Activated T-cell treated with anti-CD3 and anti-CD28 coated beads, Interleukin-2, amount 50 U/mL, for 1 hour (primary cell): ENCODE measurements around the gene H1-8.
"Not testable (repeated sequence)": the region's sequence is repeated elsewhere in the genome, so short reads cannot be mapped to it uniquely, and the experiment has no call there.

Experiments used
- DNase-seq: peaks from one replicate; pipeline ENCODE4 v3.0.0-alpha.2; 2020

H1-8 gene

GRCh38 chr3:129543156-129543790 is at the start of gene H1-8:
Gene H1-8, plus strand, starts transcription at chr3:129543175. Its CDS starts 44 bp downstream, at chr3:129543219.
- no peak for DNase-seq

- no peak for DNase-seq
Measured at GRCh38 chr3:129493206-129493605, 49.8 kb upstream of the H1-8 start.

GRCh38 chr3:129494499-129494898 is 48.5 kb upstream of the H1-8 start:
- not testable (repeated sequence) for DNase-seq

- not testable (repeated sequence) for DNase-seq
Measured at GRCh38 chr3:129495006-129495639, 47.9 kb upstream of the H1-8 start.

GRCh38 chr3:129497876-129498275 is 45.1 kb upstream of the H1-8 start:
- not testable (repeated sequence) for DNase-seq

GRCh38 chr3:129498603-129499488 is 44.1 kb upstream of the H1-8 start:
- not testable (repeated sequence) for DNase-seq

- not testable (repeated sequence) for DNase-seq
Measured at GRCh38 chr3:129499604-129500333, 43.2 kb upstream of the H1-8 start.

- DNase-seq, result no peak
Measured at GRCh38 chr3:129500334-129500658, 42.7 kb upstream of the H1-8 start.

- no peak for DNase-seq
Measured at GRCh38 chr3:129501630-129502029, 41.3 kb upstream of the H1-8 start.

- no peak for DNase-seq
Measured at GRCh38 chr3:129502641-129503408, 40.1 kb upstream of the H1-8 start.

- no peak for DNase-seq
Measured at GRCh38 chr3:129503471-129504291, 39.3 kb upstream of the H1-8 start.

GRCh38 chr3:129504471-129505100 is 38.4 kb upstream of the H1-8 start:
- DNase-seq, result no peak

GRCh38 chr3:129505341-129505740 is 37.6 kb upstream of the H1-8 start:
- DNase-seq, result no peak

- DNase-seq, result no peak
Measured at GRCh38 chr3:129506231-129506742, 36.7 kb upstream of the H1-8 start.

- DNase-seq, result no peak
Measured at GRCh38 chr3:129507181-129507831, 35.7 kb upstream of the H1-8 start.

- no peak for DNase-seq
Measured at GRCh38 chr3:129512595-129512994, 30.4 kb upstream of the H1-8 start.

GRCh38 chr3:129513705-129514104 is 29.3 kb upstream of the H1-8 start:
- no peak for DNase-seq

GRCh38 chr3:129514110-129514509 is 28.9 kb upstream of the H1-8 start:
- no peak for DNase-seq

- no peak for DNase-seq
Measured at GRCh38 chr3:129514563-129514962, 28.4 kb upstream of the H1-8 start.
